ENCODE data around the gene SETD1A.
A peak's percentile ranks its signal among the peaks of the same experiment; 100 is the strongest.

Gene SETD1A

DNA sequence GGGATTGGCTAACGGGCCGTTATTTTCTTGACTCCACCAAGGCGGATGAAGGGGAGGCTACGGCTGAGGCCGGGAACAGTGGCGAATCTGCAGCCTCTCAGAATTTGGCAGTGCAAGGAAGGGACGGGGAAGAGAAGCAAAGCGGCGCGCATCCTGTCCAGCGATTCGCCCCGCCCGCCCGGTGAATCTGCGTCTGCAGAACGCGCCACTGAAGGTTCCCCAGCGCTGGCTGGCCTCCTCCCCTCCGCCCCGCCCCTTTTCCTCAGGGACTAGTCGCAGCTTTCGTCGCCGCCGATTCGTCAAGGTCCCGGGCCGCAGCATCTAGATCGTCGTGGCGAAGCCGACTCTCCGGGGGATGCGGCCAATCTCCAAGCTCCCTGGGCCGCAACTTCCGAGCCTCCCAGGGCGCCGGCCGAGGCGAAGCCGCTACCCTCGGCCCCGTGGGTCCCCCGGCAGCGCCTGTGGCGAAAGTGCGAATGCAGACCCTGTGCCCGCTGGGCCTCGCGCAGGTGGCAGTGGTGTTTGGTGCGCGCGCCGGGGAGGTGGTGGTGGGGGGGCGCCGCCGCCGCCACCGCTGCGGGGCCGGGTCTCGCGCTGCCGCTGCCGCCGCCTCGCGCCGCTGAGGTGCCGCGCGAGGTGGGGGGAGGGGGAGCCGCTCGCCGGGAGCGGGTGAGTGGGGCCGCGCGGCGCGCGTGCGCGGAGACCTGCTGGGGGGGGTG lies at the start of gene SETD1A:
Gene SETD1A, plus strand, starts transcription at position 299 of the 719 bp plus-strand sequence. CDS start 978 bp downstream, outside the sequence.
- peak; percentile 92 to 98 for DNase-seq (ENCODE audit: low read depth in 2 of 2)

- no peak for DNase-seq (ENCODE audit: low read depth in 2 of 2)
Measured at GRCh38 chr16:30910427-30911029, 47.0 kb upstream of the SETD1A start.

DNA sequence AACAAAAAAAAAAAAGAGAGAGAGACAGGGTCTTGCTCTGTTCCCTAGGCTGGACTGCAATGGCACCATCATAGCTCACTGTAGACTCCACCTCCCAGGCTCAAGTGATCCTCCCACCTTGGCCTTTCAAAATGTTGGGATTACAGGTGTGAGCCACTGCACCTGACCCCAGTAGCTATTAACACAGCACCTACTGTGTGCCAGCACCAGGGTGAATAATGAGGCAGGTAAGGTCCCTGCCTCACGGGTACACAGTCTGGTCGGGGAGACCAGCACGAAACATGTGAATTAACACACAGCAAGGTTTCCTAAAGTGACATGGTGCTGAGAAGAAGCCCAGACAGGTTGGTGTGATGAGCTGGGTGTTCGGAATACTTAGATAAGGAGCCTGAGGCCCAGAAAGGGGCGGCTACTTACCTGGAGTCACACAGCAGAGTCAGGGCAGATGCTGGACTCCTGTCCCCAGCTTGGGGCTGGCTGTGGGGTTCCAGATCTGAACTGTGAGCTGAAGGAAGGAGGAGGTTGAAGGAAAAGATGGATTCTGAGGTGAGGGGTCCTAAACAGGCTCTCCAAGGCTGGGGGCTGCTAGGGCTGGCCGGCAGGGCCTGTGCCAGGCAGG lies 44.7 kb upstream of the SETD1A start:
- no peak for DNase-seq (ENCODE audit: low read depth in 2 of 2)

- no peak for DNase-seq (ENCODE audit: low read depth in 2 of 2)
Measured at GRCh38 chr16:30914830-30915229, 42.7 kb upstream of the SETD1A start.

DNA sequence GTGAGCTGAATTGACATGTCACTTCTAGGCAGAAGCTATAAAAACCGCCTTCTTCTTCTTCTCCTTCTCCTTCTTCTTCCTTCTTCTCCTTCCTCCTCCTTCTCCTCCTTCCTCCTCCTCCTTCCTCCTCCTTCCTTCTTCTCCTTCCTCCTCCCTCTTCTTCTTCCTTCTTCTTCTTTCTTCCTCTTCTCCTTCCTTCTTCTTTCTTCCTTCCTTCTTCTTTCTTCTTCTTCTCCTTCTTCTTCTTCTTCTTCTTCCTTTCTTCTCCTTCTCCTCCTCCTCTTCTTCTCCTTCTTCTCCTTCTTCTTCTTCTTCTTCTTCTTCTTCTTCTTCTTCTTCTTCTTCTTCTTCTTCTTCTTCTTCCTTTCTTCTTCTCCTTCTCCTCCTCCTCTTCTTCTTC lies 38.9 kb upstream of the SETD1A start:
- DNase-seq (ENCODE audit: low read depth in 2 of 2), result no peak

GRCh38 chr16:30920891-30921290 lies 36.7 kb upstream of the SETD1A start:
- DNase-seq (ENCODE audit: low read depth in 2 of 2), result no peak

GRCh38 chr16:30921459-30921747 lies 36.2 kb upstream of the SETD1A start:
- DNase-seq (ENCODE audit: low read depth in 2 of 2), result no peak

DNA sequence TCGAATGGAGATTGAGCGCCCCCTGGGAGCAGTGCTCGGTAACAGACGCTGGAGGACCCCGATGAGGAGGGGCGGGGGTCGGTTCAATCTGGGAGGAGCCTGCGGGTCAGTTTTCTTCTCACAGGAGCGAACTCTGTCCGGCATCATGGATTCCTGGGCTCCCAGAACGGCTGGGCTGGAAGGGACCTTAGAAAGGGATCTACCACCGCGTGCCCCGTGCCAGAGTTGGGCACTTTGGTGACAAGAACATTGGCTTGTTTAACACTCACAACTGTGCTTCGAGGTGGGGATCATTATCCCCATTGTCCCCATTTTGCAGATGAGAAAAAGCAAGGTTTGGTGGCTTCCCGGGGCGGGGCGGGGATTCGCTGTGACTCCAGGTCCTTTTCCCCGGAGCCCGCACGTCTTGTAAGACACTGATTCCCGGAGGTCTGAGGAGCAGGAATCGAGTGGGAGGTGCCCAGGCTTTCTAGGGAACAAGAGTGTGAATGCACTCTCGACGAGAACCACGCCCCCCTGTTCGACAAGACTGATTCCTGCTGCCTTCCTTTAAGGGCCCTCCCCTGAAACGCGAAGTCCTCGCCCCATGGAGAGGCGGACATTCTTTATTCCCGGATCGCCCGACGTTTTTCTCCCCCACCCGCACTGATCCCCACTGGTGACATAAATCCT lies 35.7 kb upstream of the SETD1A start:
- DNase-seq (ENCODE audit: low read depth in 2 of 2), result peak; percentile 78 to 80

- peak; percentile 98 to 100 for DNase-seq (ENCODE audit: low read depth in 2 of 2)
Measured at GRCh38 chr16:30922420-30922959, 35.1 kb upstream of the SETD1A start.

- DNase-seq (ENCODE audit: low read depth in 2 of 2), result peak; percentile 91 to 96
Measured at GRCh38 chr16:30922960-30923535, 34.5 kb upstream of the SETD1A start.

- no peak for DNase-seq (ENCODE audit: low read depth in 2 of 2)
Measured at GRCh38 chr16:30923554-30924075, 33.9 kb upstream of the SETD1A start, which contains the start of gene FBXL19. FBXL19 (plus strand) TSS chr16:30923572; CDS start chr16:30925755, 2,183 bp downstream.

- no peak for DNase-seq (ENCODE audit: low read depth in 2 of 2)
Measured at GRCh38 chr16:30924076-30924912, 33.3 kb upstream of the SETD1A start.

DNA sequence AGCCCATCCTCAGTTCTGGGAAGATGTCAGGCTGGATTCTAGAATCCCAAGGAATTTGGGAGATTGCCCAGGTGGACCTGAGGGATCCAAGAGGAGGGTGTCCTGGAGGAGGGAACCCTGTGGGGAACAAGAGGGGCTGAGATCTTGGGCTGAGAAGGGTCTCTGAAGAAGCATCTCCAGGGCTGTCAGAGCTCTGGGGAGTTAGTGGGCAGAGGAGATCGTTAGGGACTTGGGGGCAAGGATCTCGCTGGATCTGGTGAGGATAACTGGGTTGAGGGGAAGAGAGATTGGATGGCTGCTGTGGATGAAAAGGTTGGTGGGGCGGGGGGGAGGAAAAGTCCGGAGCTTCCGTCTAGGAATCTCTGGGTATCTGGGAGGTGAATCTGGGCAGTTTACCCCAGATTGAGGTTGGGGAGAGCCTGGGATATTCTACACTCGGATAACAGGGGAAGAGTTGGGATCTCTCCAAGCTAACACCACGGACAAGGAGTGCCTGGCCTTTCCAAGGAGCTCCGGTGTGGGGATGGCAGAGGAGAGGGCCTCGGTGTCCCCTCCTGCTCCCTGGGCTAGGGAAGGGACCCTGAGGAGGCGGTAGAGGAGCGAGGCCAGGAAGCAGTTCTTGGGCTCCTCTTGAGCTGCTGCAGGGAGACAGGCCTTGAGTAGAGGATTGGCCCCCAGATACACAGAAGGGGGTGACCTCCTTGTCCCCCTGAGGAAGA lies 32.5 kb upstream of the SETD1A start:
- DNase-seq (ENCODE audit: low read depth in 2 of 2), result no peak

DNA sequence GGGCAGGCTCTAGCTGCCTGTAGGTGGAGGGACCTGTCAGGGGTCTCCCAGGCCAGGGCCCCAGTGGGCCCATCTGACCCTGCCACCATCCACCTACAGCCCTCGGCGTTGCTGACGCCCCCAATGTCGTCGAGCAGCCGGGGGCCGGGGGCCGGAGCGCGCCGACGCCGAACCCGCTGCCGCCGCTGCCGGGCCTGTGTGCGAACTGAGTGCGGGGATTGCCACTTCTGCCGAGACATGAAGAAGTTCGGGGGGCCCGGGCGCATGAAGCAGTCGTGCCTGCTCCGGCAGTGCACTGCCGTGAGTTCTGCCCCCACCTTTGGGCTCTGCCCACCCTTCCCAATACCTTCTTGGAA lies 31.9 kb upstream of the SETD1A start:
- no peak for DNase-seq (ENCODE audit: low read depth in 2 of 2)

- no peak for DNase-seq (ENCODE audit: low read depth in 2 of 2)
Measured at GRCh38 chr16:30925995-30926811, 31.4 kb upstream of the SETD1A start.

DNA sequence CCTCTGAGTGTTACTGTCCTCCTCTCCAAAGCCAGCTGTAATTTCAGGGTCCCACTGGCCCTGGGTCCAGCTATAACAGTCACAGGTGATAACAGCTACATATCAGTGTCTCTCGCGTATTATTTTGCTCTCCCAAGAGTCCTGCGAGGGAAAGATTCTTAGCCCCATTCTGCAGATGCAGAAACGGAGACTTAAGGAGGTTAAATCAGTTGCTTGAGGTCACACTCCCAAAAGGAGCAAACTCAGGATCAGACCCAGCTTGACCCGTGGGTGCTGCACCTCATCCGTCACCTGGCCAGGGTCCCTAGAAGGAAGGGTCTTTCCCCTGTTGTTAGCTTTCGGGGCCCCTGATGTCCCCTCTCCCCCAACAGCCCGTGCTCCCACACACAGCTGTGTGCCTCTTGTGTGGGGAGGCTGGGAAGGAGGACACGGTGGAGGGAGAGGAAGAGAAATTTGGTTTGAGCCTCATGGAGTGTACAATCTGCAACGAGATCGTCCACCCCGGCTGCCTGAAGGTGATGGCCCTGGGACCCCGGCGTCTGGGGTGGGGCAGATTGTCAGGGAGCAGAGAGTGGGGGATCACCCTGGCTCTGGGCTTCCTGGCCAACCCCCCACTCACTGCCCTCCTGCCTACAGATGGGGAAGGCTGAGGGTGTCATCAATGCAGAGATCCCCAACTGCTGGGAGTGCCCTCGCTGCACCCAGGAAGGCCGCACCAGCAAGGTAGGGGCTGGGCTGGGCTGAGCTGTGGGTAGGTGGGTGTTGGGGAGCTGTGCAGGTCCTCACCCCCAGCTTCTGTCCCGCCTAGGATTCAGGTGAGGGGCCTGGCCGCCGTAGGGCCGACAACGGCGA lies 30.4 kb upstream of the SETD1A start:
- DNase-seq (ENCODE audit: low read depth in 2 of 2), result no peak

DNA sequence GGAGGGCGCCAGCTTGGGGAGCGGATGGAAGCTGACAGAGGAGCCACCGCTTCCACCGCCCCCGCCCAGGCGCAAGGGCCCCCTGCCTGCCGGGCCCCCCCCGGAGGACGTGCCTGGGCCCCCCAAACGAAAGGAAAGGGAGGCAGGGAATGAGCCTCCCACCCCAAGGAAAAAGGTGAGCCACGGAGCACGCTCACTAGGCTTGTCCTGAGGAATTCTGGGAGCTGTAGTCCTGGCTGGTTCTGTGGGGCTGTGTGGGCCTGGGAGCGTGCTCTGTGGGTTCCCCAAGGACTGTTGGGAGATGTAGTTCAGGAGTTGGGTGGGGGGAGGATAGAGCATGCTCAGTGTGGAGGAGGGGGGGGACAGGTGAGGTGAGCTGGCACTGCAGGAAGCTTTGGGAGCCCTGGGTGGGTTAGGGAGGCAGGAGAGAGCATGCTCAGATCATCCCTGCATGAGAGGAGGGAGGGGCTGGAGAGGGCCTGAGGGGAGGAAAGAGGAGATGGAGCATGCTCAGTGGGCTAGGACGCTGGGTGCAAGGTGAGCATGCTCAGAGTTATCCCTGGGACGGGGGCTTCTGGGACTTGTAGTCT lies 29.7 kb upstream of the SETD1A start:
- no peak for DNase-seq (ENCODE audit: low read depth in 2 of 2)

DNA sequence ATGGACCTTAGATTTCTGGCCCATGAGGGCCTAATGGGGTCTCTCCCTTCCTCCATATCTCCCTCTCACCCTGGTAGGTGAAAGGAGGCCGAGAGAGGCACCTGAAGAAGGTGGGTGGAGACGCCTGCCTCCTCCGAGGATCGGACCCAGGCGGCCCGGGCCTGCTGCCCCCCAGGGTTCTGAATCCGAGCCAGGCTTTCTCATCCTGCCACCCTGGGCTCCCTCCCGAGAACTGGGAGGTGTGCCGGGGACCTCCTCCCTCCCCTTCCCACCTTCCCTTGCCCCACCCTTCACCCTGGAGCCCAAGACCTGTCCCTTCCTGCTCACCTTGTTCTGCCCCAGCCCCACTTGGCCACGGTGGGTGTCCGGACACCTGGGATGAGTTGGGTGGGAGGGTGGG lies 29.2 kb upstream of the SETD1A start:
- DNase-seq (ENCODE audit: low read depth in 2 of 2), result no peak

Measured in stimulated activated CD8-positive, alpha-beta memory T cell treated with anti-CD3 and anti-CD28 coated beads, Interleukin-2, amount 100 ng/mL, for 48 hours (primary cell).